ENCODE results near the gene SPATA33. TPM values are rescaled to one million over a fixed set of nuclear protein-coding genes. Genes with fewer than 3 reads are reported as not detected.

Gene SPATA33
- total RNA-seq, 2 experiments from 2014 or later: 4.4 to 7.1 TPM

GRCh38 chr16:89637379-89637778 lies 20.3 kb upstream of the SPATA33 start:
- Mint-ChIP-seq H3K9me3 (no peaks in the 10 kb centered on the region), H3K27me3 (no peaks in the 10 kb centered on the region), H3K36me3 (ENCODE audit: low read depth) (no peaks in the 10 kb centered on the region), H3K27ac (no peak overlapping the region), H3K4me3 (no peak overlapping the region), H3K4me1 (ENCODE audit: low read depth) (peaks cover 11% of the 10 kb centered on the region)
- ATAC-seq (ENCODE audit: poor library complexity) (no peak), DNase-seq (no peak)
- Histone ChIP-seq H3K4me1 (ENCODE audit: insufficient read depth, low read length) (peaks cover 13% of the 10 kb centered on the region), H3K4me3 (ENCODE audit: low read length) (no peak overlapping the region), H3K27me3 (ENCODE audit: control insufficient read depth in 1 of 2, insufficient read depth in 2 of 2, low read length in 2 of 2) (peaks cover 0 to 9% of the 10 kb centered on the region in 2 experiments), H3K9me3 (ENCODE audit: control insufficient read depth in 1 of 2, insufficient read depth in 1 of 2, low read length in 2 of 2) (no peaks in the 10 kb centered on the region), H3K36me3 (ENCODE audit: insufficient read depth, low read length) (no peaks in the 10 kb centered on the region), H3K27ac (ENCODE audit: low read depth in 1 of 2, low read length in 2 of 2) (no peak overlapping the region)
- ChIA-PET CTCF (no interaction called here), POLR2A (no interaction called here)
- intact Hi-C loops (cut with DNase I, micrococcal nuclease): no loop called here
- TF ChIP-seq, protein P1, sequence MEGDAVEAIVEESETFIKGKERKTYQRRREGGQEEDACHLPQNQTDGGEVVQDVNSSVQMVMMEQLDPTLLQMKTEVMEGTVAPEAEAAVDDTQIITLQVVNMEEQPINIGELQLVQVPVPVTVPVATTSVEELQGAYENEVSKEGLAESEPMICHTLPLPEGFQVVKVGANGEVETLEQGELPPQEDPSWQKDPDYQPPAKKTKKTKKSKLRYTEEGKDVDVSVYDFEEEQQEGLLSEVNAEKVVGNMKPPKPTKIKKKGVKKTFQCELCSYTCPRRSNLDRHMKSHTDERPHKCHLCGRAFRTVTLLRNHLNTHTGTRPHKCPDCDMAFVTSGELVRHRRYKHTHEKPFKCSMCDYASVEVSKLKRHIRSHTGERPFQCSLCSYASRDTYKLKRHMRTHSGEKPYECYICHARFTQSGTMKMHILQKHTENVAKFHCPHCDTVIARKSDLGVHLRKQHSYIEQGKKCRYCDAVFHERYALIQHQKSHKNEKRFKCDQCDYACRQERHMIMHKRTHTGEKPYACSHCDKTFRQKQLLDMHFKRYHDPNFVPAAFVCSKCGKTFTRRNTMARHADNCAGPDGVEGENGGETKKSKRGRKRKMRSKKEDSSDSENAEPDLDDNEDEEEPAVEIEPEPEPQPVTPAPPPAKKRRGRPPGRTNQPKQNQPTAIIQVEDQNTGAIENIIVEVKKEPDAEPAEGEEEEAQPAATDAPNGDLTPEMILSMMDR (IDR thresholded peaks at IDR 0.05): no peak

GRCh38 chr16:89638455-89638854 lies 19.2 kb upstream of the SPATA33 start:
- CTCF ChIA-PET: no interaction called here
- no peak overlapping the region for H3K27ac Mint-ChIP-seq
- intact Hi-C loops (cut with DNase I, micrococcal nuclease): no loop called here

GRCh38 chr16:89639385-89639784 lies 18.3 kb upstream of the SPATA33 start:
- Histone ChIP-seq H3K9me3 (ENCODE audit: control insufficient read depth in 1 of 2, insufficient read depth in 1 of 2, low read length in 2 of 2) (no peaks in the 10 kb centered on the region), H3K27me3 (ENCODE audit: control insufficient read depth in 1 of 2, insufficient read depth in 2 of 2, low read length in 2 of 2) (peaks cover 0 to 4% of the 10 kb centered on the region in 2 experiments), H3K27ac (ENCODE audit: low read depth in 1 of 2, low read length in 2 of 2) (no peak overlapping the region), H3K36me3 (ENCODE audit: insufficient read depth, low read length) (peaks cover under 1% of the 10 kb centered on the region), H3K4me1 (ENCODE audit: insufficient read depth, low read length) (peaks cover 13% of the 10 kb centered on the region), H3K4me3 (ENCODE audit: low read length) (no peak overlapping the region)
- TF ChIP-seq, protein P1 (IDR thresholded peaks at IDR 0.05): no peak
- CTCF ChIA-PET: no interaction called here
- intact Hi-C loops (cut with DNase I, micrococcal nuclease): no loop called here
- ATAC-seq (ENCODE audit: poor library complexity) (no peak), DNase-seq (no peak)
- no peaks in the 10 kb centered on the region for H3K9me3 Mint-ChIP-seq
- POLR2A ChIA-PET: no interaction called here
- no peaks in the 10 kb centered on the region for H3K27me3 Mint-ChIP-seq
- H3K4me3 Mint-ChIP-seq: no peak overlapping the region
- H3K4me1 Mint-ChIP-seq (ENCODE audit: low read depth): peaks cover 11% of the 10 kb centered on the region
- H3K36me3 Mint-ChIP-seq (ENCODE audit: low read depth): peaks cover 12% of the 10 kb centered on the region
- H3K27ac Mint-ChIP-seq: no peak overlapping the region

More at GRCh38 chr16:89638455-89638854, 19.2 kb upstream of the SPATA33 start:
- H3K4me1 ChIP-seq (ENCODE audit: insufficient read depth, low read length): peaks cover 13% of the 10 kb centered on the region
- H3K9me3 ChIP-seq (ENCODE audit: control insufficient read depth in 1 of 2, insufficient read depth in 1 of 2, low read length in 2 of 2): no peaks in the 10 kb centered on the region
- no peak overlapping the region for H3K27ac ChIP-seq (ENCODE audit: low read depth in 1 of 2, low read length in 2 of 2)
- H3K27me3 ChIP-seq (ENCODE audit: control insufficient read depth in 1 of 2, insufficient read depth in 2 of 2, low read length in 2 of 2): peaks cover 0 to 6% of the 10 kb centered on the region in 2 experiments
- DNase-seq (no peak), ATAC-seq (ENCODE audit: poor library complexity) (no peak)
- POLR2A ChIA-PET: no interaction called here
- TF ChIP-seq, protein P1 (IDR thresholded peaks at IDR 0.05): no peak
- H3K4me1 Mint-ChIP-seq (ENCODE audit: low read depth): peaks cover 11% of the 10 kb centered on the region
- H3K4me3 ChIP-seq (ENCODE audit: low read length): no peak overlapping the region
- H3K36me3 Mint-ChIP-seq (ENCODE audit: low read depth): peaks cover 3% of the 10 kb centered on the region
- no peaks in the 10 kb centered on the region for H3K27me3 Mint-ChIP-seq
- no peaks in the 10 kb centered on the region for H3K36me3 ChIP-seq (ENCODE audit: insufficient read depth, low read length)
- no peaks in the 10 kb centered on the region for H3K9me3 Mint-ChIP-seq
- H3K4me3 Mint-ChIP-seq: no peak overlapping the region
